Tibial nerve (tissue), 4 donors: Measurements from ENCODE around the gene C1orf232. TPM values are rescaled to one million over a fixed set of nuclear protein-coding genes. Genes with fewer than 3 reads are reported as not detected.

Source experiments
- DNase-seq, 2 donors: peaks; one replicate each; pipeline ENCODE4 v3.0.0-alpha.2; 2019; ENCODE audit warnings: low spot score in 2 of 2
- H3K27ac ChIP-seq, 4 donors: fragments of 200-600 bp; sonication (generic) in 3 of 4; one replicate each; pipeline ENCODE4 v1.5.1; 2017 to 2019; ENCODE audit warnings: mild to moderate bottlenecking in 1 of 4
- H3K27me3 ChIP-seq, 2 donors: fragments of 200-600 bp; sonication (generic) in 1 of 2; one replicate each; pipeline versions ENCODE4 v1.5.1 to v1.6.0; 2017 to 2019
- H3K36me3 ChIP-seq, 3 donors: fragments of 200-600 bp; sonication (generic); one replicate each; pipeline ENCODE4 v1.5.1; 2018 to 2019
- H3K4me1 ChIP-seq, 4 donors: fragments of 200-600 bp; sonication (generic) in 3 of 4; one replicate each; pipeline ENCODE4 v1.5.1; 2017 to 2019
- H3K4me3 ChIP-seq, 4 donors: fragments of 200-600 bp; sonication (generic) in 3 of 4; one replicate each; pipeline ENCODE4 v1.5.1; 2017 to 2019; ENCODE audit warnings: mild to moderate bottlenecking in 1 of 4, moderate library complexity in 1 of 4
- H3K9me3 ChIP-seq, 4 donors: fragments of 200-600 bp; sonication (generic) in 3 of 4; one replicate each; pipeline ENCODE4 v1.5.1; 2017 to 2019
- CTCF ChIP-seq, 5 experiments: fragments of 200-600 bp in 3 of 5; fragments of 450-650 bp in 2 of 5; sonication (generic) in 3 of 5; IDR thresholded peaks; one replicate each; pipeline ENCODE4 v1.5.1; 2016 to 2019; ENCODE audit warnings: antibody characterized with exemption in 5 of 5, mild to moderate bottlenecking in 3 of 5, moderate library complexity in 2 of 5
- EP300 ChIP-seq, 2 donors: sonication (generic); formaldehyde crosslinking; IDR thresholded peaks; one replicate each; pipeline ENCODE4 v1.6.1; 2017; ENCODE audit warnings: antibody characterized with exemption in 2 of 2, mild to moderate bottlenecking in 1 of 2
- POLR2A ChIP-seq, 2 donors: fragments of 450-650 bp; IDR thresholded peaks; one replicate each; pipeline ENCODE4 v1.6.1; 2017; ENCODE audit warnings: antibody characterized with exemption in 2 of 2, mild to moderate bottlenecking in 2 of 2, moderate library complexity in 2 of 2
- WGBS, 2 donors: methylation state at CpG; one replicate each; pipeline ENCODE4 v1.1.5; 2018; 5-methylcytosine and 5-hydroxymethylcytosine counted together
- total RNA-seq, 4 donors: library from RNA; depleted of rRNA; stranded (reverse); fragments of >200 nt; gene quantifications; one replicate each; pipeline ENCODE4 v1.1.0, GENCODE V29; 2016

C1orf232 gene
- total RNA-seq, 4 donors from 2014 or later, result not detected

- no peaks in the 10 kb centered on the region for H3K9me3 ChIP-seq
- no peaks in the 10 kb centered on the region for H3K27me3 ChIP-seq
- H3K4me1 ChIP-seq, result no peaks in the 10 kb centered on the region
- no peak for DNase-seq
- H3K36me3 ChIP-seq, result no peaks in the 10 kb centered on the region
- TF ChIP-seq POLR2A (IDR thresholded peaks at IDR 0.05) (no peak), CTCF (IDR thresholded peaks at IDR 0.05) (no peak), EP300 (IDR thresholded peaks at IDR 0.05) (no peak)
- WGBS, 2 donors, result 78 to 93% methylated on average over 5 of the region's 5 CpGs
- no peak overlapping the region for H3K4me3 ChIP-seq
- H3K27ac ChIP-seq, result no peak overlapping the region
Measured at GRCh38 chr1:26210147-26210870, 41.5 kb upstream of the C1orf232 start.

GRCh38 chr1:26203642-26204318 is 35.0 kb upstream of the C1orf232 start:
- peaks cover 0 to 6% (median 0%) of the 10 kb centered on the region in 4 donors for H3K4me1 ChIP-seq
- no peaks in the 10 kb centered on the region for H3K9me3 ChIP-seq
- no peak overlapping the region for H3K4me3 ChIP-seq
- DNase-seq, result no peak
- no peaks in the 10 kb centered on the region for H3K36me3 ChIP-seq
- no peaks in the 10 kb centered on the region for H3K27me3 ChIP-seq
- TF ChIP-seq POLR2A (IDR thresholded peaks at IDR 0.05) (no peak), EP300 (IDR thresholded peaks at IDR 0.05) (no peak), CTCF (IDR thresholded peaks at IDR 0.05) (no peak)
- no peak overlapping the region for H3K27ac ChIP-seq
- WGBS, 2 donors, result 66% methylated on average over 9 of the region's 9 CpGs

- Histone ChIP-seq H3K36me3 (no peaks in the 10 kb centered on the region), H3K9me3 (no peaks in the 10 kb centered on the region), H3K27me3 (peaks cover 0 to 4% of the 10 kb centered on the region in 2 donors), H3K4me3 (no peak overlapping the region), H3K4me1 (peaks cover 0 to 6% (median 0%) of the 10 kb centered on the region in 4 donors), H3K27ac (no peak overlapping the region)
- WGBS, 2 donors, result 83 to 86% methylated on average over 5 of the region's 5 CpGs
- TF ChIP-seq EP300 (IDR thresholded peaks at IDR 0.05) (no peak), CTCF (IDR thresholded peaks at IDR 0.05) (no peak), POLR2A (IDR thresholded peaks at IDR 0.05) (no peak)
- DNase-seq, result no peak
Measured at GRCh38 chr1:26200413-26200812, 31.6 kb upstream of the C1orf232 start.

- H3K4me1 ChIP-seq, result peaks cover 0 to 6% (median 0%) of the 10 kb centered on the region in 4 donors
- H3K4me3 ChIP-seq, result no peak overlapping the region
- DNase-seq, result no peak
- WGBS, 2 donors, result 77 to 81% methylated on average over 11 of the region's 11 CpGs
- H3K27ac ChIP-seq, result no peak overlapping the region
- H3K36me3 ChIP-seq, result no peaks in the 10 kb centered on the region
- peaks cover 0 to 4% of the 10 kb centered on the region in 2 donors for H3K27me3 ChIP-seq
- H3K9me3 ChIP-seq, result no peaks in the 10 kb centered on the region
- no peak for TF ChIP-seq POLR2A (IDR thresholded peaks at IDR 0.05)
Measured at GRCh38 chr1:26197813-26198212, 29.1 kb upstream of the C1orf232 start.

DNA sequence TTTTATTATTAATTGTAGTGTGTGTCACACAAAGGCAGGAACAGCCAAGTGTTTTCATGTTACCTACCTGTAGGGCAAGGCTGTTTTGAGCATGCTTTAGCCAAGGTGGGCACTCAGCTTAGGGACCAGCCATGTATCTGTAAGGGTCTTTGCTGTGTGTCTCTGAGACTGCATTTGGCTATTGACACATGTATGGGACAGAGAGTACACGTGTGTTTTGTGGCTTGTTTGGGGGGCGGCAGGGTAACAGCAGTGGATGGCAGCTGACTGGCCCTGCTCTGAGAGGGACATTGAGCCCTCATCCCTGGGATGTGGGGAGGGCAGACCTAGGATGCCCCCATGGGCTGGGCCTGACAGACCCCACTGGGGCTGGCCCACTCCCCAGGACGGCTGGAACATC is 28.5 kb upstream of the C1orf232 start:
- Histone ChIP-seq H3K27ac (no peak overlapping the region), H3K27me3 (peaks cover 0 to 4% of the 10 kb centered on the region in 2 donors), H3K36me3 (no peaks in the 10 kb centered on the region), H3K4me1 (peaks cover 0 to 6% (median 0%) of the 10 kb centered on the region in 4 donors), H3K9me3 (no peaks in the 10 kb centered on the region), H3K4me3 (no peak overlapping the region)
- TF ChIP-seq CTCF (IDR thresholded peaks at IDR 0.05), result no peak
- TF ChIP-seq EP300 (IDR thresholded peaks at IDR 0.05), result no peak
- no peak for TF ChIP-seq POLR2A (IDR thresholded peaks at IDR 0.05)
- DNase-seq, result no peak
- 83 to 90% methylated on average over 3 of the region's 3 CpGs for WGBS, 2 donors
